SK-N-SH treated with all-trans-retinoic acid at 6 μM for 48 hours (cell line): ENCODE results near the gene DPP8.
"Not testable (repeated sequence)": the region's sequence is repeated elsewhere in the genome, so short reads cannot be mapped to it uniquely, and the experiment has no call there.

ENCODE experiments used
- ATAC-seq: fragments of 200-7000 bp; cut with Tn5 transposase; 3 replicates; pipeline ENCODE4 v1.9.1; 2020; ENCODE audit warnings: mild to moderate bottlenecking, moderate library complexity
- ARNTL ChIP-seq: fragments of 450-650 bp; formaldehyde crosslinking; IDR thresholded peaks from 2 replicates; pipeline ENCODE4 v1.5.0; 2020; ENCODE audit warnings: low read depth, mild to moderate bottlenecking, moderate library complexity, borderline replicate concordance
- BACH2 ChIP-seq: fragments of 250-450 bp; sonication (Bioruptor Pico); IDR thresholded peaks from 2 replicates; pipeline ENCODE4 v1.9.0; 2021; ENCODE audit warnings: mild to moderate bottlenecking, borderline replicate concordance
- CSDC2 ChIP-seq: fragments of 250-450 bp; sonication (Bioruptor Pico); IDR thresholded peaks from 2 replicates; pipeline ENCODE4 v1.5.0; 2020; ENCODE audit warnings: mild to moderate bottlenecking, moderate library complexity
- ISL1 ChIP-seq: fragments of 250-450 bp; sonication (Bioruptor Pico); IDR thresholded peaks from 2 replicates; pipeline ENCODE4 v2.1.2; 2022; ENCODE audit warnings: mild to moderate bottlenecking, moderate library complexity
- PPARA ChIP-seq: fragments of 250-450 bp; sonication (Bioruptor Pico); IDR thresholded peaks from 2 replicates; pipeline ENCODE4 v1.5.0; 2020; ENCODE audit warnings: mild to moderate bottlenecking, borderline replicate concordance
- RARB ChIP-seq: fragments of 250-450 bp; sonication (Bioruptor Pico); IDR thresholded peaks from 2 replicates; pipeline ENCODE4 v1.8.0; 2021; ENCODE audit warnings: mild to moderate bottlenecking, moderate library complexity
- SNAI2 ChIP-seq: fragments of 250-450 bp; sonication (Bioruptor Pico); IDR thresholded peaks from 2 replicates; pipeline ENCODE4 v1.5.0; 2020; ENCODE audit warnings: mild to moderate bottlenecking, moderate library complexity
- TCF4 ChIP-seq: fragments of 250-450 bp; sonication (Bioruptor Pico); IDR thresholded peaks from 2 replicates; pipeline ENCODE4 v1.8.0; 2021; ENCODE audit warnings: mild to moderate bottlenecking, moderate library complexity, borderline replicate concordance
- ZFP3 ChIP-seq: fragments of 250-450 bp; sonication (Bioruptor Pico); IDR thresholded peaks from 2 replicates; pipeline ENCODE4 v1.5.0; 2020; ENCODE audit warnings: mild to moderate bottlenecking, moderate library complexity
- ZFP30 ChIP-seq: fragments of 450-650 bp; formaldehyde crosslinking; IDR thresholded peaks from 2 replicates; pipeline ENCODE4 v1.5.0; 2022; ENCODE audit warnings: mild to moderate bottlenecking, moderate library complexity
- ZNF565 ChIP-seq: fragments of 450-650 bp; formaldehyde crosslinking; conservative IDR thresholded peaks from 2 replicates; pipeline ENCODE4 v1.5.0; 2020; ENCODE audit warnings: low read depth, mild to moderate bottlenecking, moderate library complexity
- ZNF70 ChIP-seq: fragments of 450-650 bp; formaldehyde crosslinking; IDR thresholded peaks from 2 replicates; pipeline ENCODE4 v1.5.0; 2020; ENCODE audit warnings: mild to moderate bottlenecking, moderate library complexity
- ZNF8 ChIP-seq: fragments of 450-650 bp; formaldehyde crosslinking; IDR thresholded peaks from 2 replicates; pipeline ENCODE4 v1.5.0; 2020; ENCODE audit warnings: mild to moderate bottlenecking, moderate library complexity
- TF ChIP-seq, protein P1 (sequence below): fragments of 250-450 bp; sonication (Bioruptor Pico); IDR thresholded peaks from 2 replicates; pipeline ENCODE4 v1.5.1; 2021; ENCODE audit warnings: mild to moderate bottlenecking, moderate library complexity
- TF ChIP-seq, protein P2 (sequence below): fragments of 250-450 bp; sonication (Bioruptor Pico); IDR thresholded peaks from 2 replicates; pipeline ENCODE4 v1.8.0; 2021; ENCODE audit warnings: low read depth, mild to moderate bottlenecking, moderate library complexity, borderline replicate concordance
- TF ChIP-seq, protein P3 (sequence below): fragments of 250-450 bp; sonication (Bioruptor Pico); IDR thresholded peaks from 2 replicates; pipeline ENCODE4 v1.5.0; 2020; ENCODE audit warnings: mild to moderate bottlenecking, moderate library complexity
- TF ChIP-seq, protein P4 (sequence below): fragments of 250-450 bp; sonication (Bioruptor Pico); IDR thresholded peaks from 2 replicates; pipeline ENCODE4 v1.8.0; 2020; ENCODE audit warnings: mild to moderate bottlenecking, moderate library complexity, borderline replicate concordance

The DPP8 gene

DNA sequence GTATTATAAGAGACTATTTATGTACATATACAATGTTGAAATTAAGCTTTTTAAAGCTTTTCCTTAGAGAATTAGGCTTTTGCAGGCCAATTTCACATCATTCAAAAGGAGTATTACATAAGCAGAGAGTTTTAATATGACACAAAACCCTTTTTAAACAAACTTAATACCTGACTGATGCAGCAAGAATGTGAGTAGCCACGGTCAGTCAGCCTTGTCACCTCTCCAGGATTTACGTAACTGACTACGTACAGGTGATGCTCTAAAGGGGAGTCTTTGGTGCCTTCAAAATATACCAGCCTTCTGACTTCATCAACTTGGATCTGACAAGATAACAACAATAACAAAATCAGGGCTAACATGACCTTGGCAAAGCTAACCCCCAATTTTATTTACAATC lies 50.6 kb downstream of the DPP8 start (continued):
- no peak for TF ChIP-seq ZNF8 (CRISPR knock-in tag)
- TF ChIP-seq PPARA (CRISPR knock-in tag): no peak
- TF ChIP-seq ISL1 (CRISPR knock-in tag): no peak

DNA sequence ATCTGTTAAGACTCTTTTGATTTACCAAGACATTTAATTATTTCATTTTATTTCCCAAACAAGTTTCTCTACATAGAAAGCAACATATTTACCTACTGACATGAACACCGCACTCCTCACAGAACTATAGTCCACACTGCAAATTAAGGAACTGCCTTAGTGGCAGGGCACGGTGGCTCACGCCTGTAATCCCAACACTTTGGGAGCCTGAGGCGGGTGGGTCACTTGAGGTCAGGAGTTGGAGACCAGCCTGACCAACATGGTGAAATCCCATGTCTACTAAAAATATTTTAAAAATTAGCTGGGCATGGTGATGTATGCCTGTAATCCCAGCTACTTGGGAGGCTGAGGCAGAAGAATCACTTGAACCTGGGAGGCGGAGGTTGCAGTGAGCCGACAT lies 54.4 kb downstream of the DPP8 start:
- ATAC-seq: not testable (repeated sequence)

DNA sequence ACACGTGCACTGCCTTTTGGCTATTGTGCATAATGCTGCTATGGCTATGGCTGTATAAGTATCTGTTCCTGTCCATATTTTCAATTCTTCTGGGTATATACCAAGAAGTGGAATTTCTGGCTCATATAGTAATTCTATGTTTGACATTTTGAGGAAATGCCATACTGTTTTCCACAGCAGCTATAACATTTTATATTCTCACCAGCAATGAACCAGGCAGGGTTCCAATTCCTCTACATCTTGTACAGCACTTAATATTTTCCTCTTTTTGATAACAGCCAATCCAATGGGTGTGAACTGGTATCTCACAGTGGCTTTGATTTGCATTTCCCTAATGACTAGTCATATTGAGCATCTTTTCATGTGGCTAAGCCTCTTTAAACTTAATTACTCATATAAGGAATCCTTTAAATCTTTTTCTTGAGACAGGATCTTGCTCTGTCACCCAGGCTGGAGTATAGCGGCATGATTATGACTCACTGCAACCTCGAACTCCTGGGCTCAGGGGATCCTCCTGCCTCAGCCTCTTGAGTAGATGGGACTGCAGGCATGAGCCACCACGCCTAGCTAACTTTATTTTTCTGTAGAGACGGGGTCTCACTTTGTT lies 56.6 kb downstream of the DPP8 start:
- ATAC-seq: no peak
- TF ChIP-seq RARB (no peak), SNAI2 (no peak)

DNA sequence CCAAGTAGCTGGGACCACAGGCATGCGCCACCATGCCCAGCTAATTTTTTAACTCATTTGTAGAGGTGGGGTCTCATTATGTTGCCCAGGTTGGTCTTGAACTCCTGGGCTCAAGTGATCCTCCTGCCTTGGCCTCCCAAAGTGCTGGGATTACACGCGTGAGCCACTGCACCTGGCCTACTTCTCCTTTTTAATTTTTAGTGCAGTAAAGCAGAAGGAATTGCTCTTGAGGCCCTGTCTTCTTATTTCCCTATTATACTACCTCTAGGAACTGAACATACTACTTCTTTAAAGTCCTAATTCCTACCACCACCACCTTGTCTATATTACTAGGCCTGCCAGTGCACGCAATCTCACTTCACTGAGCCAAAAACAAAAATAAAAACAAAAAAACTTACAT lies 62.2 kb downstream of the DPP8 start:
- not testable (repeated sequence) for ATAC-seq

DNA sequence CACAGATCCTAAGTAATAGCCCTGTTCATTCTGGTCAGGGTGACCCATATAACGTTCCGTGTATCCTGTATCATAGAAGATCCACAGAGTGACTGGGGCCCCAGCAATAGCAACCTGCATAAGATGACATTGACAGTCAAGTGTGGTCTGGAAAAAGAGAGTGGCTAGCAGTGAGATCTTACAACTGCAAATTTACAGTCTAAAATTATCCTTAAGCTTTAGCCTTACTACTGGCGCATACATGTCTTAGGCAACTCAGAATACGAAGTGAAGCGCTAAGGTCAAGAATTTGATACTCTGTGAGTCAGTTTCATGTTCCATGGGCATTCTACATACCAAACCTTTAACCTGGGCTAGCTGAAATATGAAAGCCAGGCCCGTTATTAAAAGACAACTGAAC lies 65.5 kb downstream of the DPP8 start:
- no peak for ATAC-seq
- TF ChIP-seq ZFP30 (CRISPR knock-in tag): no peak
- no peak for TF ChIP-seq ZFP3

DNA sequence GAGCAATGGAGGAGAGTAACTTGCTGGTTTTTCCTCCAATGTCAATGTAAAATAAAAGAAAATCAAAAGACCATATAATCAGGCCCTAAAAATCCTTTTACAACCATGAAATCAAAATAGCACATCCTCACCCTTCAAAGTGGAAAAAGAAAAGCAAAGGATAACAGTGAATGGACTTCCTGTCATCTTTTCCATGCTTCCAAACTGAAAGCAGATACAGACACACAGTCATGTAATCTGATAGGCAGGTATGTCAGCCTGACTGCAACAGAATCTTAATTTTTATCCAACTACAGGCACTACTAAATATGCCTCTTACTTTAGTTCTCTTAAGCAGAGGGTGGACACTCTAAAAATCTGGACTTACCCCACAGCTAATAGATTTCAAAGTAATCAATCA lies 66.9 kb downstream of the DPP8 start:
- peak; percentile 50; the same call in 2 of the 3 replicates for ATAC-seq
- TF ChIP-seq ARNTL (CRISPR knock-in tag): no peak
- no peak for TF ChIP-seq SNAI2
- no peak for TF ChIP-seq ISL1 (CRISPR knock-in tag)
- TF ChIP-seq, protein P1, sequence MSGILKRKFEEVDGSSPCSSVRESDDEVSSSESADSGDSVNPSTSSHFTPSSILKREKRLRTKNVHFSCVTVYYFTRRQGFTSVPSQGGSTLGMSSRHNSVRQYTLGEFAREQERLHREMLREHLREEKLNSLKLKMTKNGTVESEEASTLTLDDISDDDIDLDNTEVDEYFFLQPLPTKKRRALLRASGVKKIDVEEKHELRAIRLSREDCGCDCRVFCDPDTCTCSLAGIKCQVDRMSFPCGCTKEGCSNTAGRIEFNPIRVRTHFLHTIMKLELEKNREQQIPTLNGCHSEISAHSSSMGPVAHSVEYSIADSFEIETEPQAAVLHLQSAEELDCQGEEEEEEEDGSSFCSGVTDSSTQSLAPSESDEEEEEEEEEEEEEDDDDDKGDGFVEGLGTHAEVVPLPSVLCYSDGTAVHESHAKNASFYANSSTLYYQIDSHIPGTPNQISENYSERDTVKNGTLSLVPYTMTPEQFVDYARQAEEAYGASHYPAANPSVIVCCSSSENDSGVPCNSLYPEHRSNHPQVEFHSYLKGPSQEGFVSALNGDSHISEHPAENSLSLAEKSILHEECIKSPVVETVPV (CRISPR knock-in tag): no peak
- TF ChIP-seq, protein P2, sequence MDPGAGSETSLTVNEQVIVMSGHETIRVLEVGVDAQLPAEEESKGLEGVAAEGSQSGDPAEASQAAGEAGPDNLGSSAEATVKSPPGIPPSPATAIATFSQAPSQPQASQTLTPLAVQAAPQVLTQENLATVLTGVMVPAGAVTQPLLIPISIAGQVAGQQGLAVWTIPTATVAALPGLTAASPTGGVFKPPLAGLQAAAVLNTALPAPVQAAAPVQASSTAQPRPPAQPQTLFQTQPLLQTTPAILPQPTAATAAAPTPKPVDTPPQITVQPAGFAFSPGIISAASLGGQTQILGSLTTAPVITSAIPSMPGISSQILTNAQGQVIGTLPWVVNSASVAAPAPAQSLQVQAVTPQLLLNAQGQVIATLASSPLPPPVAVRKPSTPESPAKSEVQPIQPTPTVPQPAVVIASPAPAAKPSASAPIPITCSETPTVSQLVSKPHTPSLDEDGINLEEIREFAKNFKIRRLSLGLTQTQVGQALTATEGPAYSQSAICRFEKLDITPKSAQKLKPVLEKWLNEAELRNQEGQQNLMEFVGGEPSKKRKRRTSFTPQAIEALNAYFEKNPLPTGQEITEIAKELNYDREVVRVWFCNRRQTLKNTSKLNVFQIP: no peak

DNA sequence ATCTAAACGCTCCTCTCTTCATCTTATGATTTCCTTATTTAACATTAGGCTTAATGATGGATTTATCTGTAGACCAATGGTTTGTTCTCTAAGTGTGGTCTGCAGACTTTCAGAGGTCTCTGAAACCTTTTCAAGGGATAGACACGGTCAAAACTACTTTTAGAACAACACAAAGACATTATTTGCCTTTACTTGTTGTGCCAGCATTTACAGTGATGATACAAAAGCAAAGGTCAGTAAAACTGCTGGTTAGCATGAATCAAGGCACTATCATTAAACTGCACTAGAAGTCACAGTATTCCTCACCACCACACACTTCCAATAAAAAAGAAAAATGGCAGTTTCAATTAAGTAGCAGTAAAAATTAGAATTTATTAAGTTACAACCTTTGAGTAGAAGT lies 70.3 kb downstream of the DPP8 start:
- ATAC-seq: no peak
- TF ChIP-seq ZNF70 (CRISPR knock-in tag): no peak
- TF ChIP-seq, protein P2: no peak
- TF ChIP-seq, protein P3, sequence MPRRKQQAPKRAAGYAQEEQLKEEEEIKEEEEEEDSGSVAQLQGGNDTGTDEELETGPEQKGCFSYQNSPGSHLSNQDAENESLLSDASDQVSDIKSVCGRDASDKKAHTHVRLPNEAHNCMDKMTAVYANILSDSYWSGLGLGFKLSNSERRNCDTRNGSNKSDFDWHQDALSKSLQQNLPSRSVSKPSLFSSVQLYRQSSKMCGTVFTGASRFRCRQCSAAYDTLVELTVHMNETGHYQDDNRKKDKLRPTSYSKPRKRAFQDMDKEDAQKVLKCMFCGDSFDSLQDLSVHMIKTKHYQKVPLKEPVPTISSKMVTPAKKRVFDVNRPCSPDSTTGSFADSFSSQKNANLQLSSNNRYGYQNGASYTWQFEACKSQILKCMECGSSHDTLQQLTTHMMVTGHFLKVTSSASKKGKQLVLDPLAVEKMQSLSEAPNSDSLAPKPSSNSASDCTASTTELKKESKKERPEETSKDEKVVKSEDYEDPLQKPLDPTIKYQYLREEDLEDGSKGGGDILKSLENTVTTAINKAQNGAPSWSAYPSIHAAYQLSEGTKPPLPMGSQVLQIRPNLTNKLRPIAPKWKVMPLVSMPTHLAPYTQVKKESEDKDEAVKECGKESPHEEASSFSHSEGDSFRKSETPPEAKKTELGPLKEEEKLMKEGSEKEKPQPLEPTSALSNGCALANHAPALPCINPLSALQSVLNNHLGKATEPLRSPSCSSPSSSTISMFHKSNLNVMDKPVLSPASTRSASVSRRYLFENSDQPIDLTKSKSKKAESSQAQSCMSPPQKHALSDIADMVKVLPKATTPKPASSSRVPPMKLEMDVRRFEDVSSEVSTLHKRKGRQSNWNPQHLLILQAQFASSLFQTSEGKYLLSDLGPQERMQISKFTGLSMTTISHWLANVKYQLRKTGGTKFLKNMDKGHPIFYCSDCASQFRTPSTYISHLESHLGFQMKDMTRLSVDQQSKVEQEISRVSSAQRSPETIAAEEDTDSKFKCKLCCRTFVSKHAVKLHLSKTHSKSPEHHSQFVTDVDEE (CRISPR knock-in tag): no peak
- TF ChIP-seq ARNTL (CRISPR knock-in tag): no peak
- no peak for TF ChIP-seq PPARA (CRISPR knock-in tag)
- no peak for TF ChIP-seq ZNF8 (CRISPR knock-in tag)

DNA sequence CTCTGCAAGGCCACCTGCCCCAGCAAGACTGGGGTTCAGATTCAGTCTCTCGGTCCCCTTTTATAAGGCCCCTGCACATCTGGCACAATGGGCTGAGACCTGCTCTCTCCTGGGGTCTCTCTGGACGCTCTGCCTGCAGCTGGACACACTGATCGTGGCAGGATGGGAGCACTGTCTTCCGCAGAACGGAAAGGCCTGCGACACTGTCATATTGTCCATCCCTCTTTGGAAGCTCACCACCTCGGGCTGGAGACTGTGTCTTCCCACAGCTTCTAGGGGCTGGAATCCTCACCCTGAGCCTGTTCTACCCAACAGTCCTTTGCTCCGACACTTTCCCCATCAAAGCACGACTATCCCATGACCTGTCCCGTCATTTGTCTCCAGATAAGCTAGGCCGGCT lies 83.3 kb downstream of the DPP8 start:
- no peak for ATAC-seq
- no peak for TF ChIP-seq CSDC2 (CRISPR knock-in tag)
- TF ChIP-seq, protein P4, sequence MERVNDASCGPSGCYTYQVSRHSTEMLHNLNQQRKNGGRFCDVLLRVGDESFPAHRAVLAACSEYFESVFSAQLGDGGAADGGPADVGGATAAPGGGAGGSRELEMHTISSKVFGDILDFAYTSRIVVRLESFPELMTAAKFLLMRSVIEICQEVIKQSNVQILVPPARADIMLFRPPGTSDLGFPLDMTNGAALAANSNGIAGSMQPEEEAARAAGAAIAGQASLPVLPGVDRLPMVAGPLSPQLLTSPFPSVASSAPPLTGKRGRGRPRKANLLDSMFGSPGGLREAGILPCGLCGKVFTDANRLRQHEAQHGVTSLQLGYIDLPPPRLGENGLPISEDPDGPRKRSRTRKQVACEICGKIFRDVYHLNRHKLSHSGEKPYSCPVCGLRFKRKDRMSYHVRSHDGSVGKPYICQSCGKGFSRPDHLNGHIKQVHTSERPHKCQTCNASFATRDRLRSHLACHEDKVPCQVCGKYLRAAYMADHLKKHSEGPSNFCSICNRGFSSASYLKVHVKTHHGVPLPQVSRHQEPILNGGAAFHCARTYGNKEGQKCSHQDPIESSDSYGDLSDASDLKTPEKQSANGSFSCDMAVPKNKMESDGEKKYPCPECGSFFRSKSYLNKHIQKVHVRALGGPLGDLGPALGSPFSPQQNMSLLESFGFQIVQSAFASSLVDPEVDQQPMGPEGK: no peak
- TF ChIP-seq BACH2 (CRISPR knock-in tag): no peak
- TF ChIP-seq TCF4 (CRISPR knock-in tag): no peak
- TF ChIP-seq ZNF565 (CRISPR knock-in tag): no peak
- TF ChIP-seq, protein P1 (CRISPR knock-in tag): no peak
